Activated T-helper 2 cell treated with anti-CD3 and anti-CD28 coated beads, Interferon-gamma antibody, Interleukin-2, Interleukin-4, amounts not matched to agents 10 μg/mL and 5 μg/mL and 100 μg/mL, durations not matched to agents 14 hours and 24 hours and 36 hours (primary cell): ENCODE results near the gene LRRFIP1. TPM values are rescaled to one million over a fixed set of nuclear protein-coding genes. Genes with fewer than 3 reads are reported as not detected.

ENCODE experiments used
- DNase-seq: peaks from one replicate; pipeline ENCODE4 v3.0.0; 2021; ENCODE audit warnings: low spot score
- H3K27ac Mint-ChIP-seq: one replicate; pipeline ENCODE4 v1.8.0; 2021; ENCODE audit warnings: mixed read lengths
- H3K27me3 Mint-ChIP-seq: one replicate; pipeline ENCODE4 v1.8.0; 2021; ENCODE audit warnings: low read depth, mixed read lengths
- H3K36me3 Mint-ChIP-seq: one replicate; pipeline ENCODE4 v1.8.0; 2021; ENCODE audit warnings: low read depth, mixed read lengths
- H3K4me1 Mint-ChIP-seq: one replicate; pipeline ENCODE4 v1.8.0; 2021; ENCODE audit warnings: low read depth, mixed read lengths
- H3K4me3 Mint-ChIP-seq: one replicate; pipeline ENCODE4 v1.8.0; 2021; ENCODE audit warnings: low read depth, mild to moderate bottlenecking, moderate library complexity, mixed read lengths
- H3K9me3 Mint-ChIP-seq: one replicate; pipeline ENCODE4 v1.8.0; 2021; ENCODE audit warnings: mixed read lengths
- intact Hi-C: fragments of 100-400 bp; cut with micrococcal nuclease; formaldehyde crosslinking; loops from one replicate; pipeline ENCODE4 v1.15.1; 2023
- total RNA-seq: library from RNA; stranded (reverse); gene quantifications from 2 replicates; pipeline ENCODE4 v1.2.3, GENCODE V29; 2022

Gene LRRFIP1
- total RNA-seq, 1 donor from 2014 or later, result 256 TPM

- Mint-ChIP-seq H3K27me3 (no peaks in the 10 kb centered on the region), H3K9me3 (no peaks in the 10 kb centered on the region), H3K36me3 (peaks cover 72% of the 10 kb centered on the region), H3K27ac (peak overlapping the region; percentile 61), H3K4me1 (peaks cover 21% of the 10 kb centered on the region), H3K4me3 (no peak overlapping the region)
- DNase-seq, result no peak
- intact Hi-C loops, result no loop called here
Measured at GRCh38 chr2:237721458-237721857, 94.1 kb downstream of the LRRFIP1 start.

- DNase-seq, result no peak
- Mint-ChIP-seq H3K4me3 (no peak overlapping the region), H3K27me3 (no peaks in the 10 kb centered on the region), H3K27ac (no peak overlapping the region), H3K36me3 (peaks cover 72% of the 10 kb centered on the region), H3K4me1 (peaks cover 25% of the 10 kb centered on the region), H3K9me3 (no peaks in the 10 kb centered on the region)
- intact Hi-C loops, result no loop called here
Measured at GRCh38 chr2:237722616-237723015, 95.2 kb downstream of the LRRFIP1 start.

- Mint-ChIP-seq H3K27ac (no peak overlapping the region), H3K9me3 (no peaks in the 10 kb centered on the region), H3K4me3 (no peak overlapping the region), H3K4me1 (peaks cover 26% of the 10 kb centered on the region), H3K27me3 (no peaks in the 10 kb centered on the region), H3K36me3 (peaks cover 72% of the 10 kb centered on the region)
- intact Hi-C loops, result no loop called here
- no peak for DNase-seq
Measured at GRCh38 chr2:237723023-237723422, 95.6 kb downstream of the LRRFIP1 start.

- no peak for DNase-seq
- H3K27me3 Mint-ChIP-seq, result no peaks in the 10 kb centered on the region
Measured at GRCh38 chr2:237723602-237724001, 96.2 kb downstream of the LRRFIP1 start.

DNA sequence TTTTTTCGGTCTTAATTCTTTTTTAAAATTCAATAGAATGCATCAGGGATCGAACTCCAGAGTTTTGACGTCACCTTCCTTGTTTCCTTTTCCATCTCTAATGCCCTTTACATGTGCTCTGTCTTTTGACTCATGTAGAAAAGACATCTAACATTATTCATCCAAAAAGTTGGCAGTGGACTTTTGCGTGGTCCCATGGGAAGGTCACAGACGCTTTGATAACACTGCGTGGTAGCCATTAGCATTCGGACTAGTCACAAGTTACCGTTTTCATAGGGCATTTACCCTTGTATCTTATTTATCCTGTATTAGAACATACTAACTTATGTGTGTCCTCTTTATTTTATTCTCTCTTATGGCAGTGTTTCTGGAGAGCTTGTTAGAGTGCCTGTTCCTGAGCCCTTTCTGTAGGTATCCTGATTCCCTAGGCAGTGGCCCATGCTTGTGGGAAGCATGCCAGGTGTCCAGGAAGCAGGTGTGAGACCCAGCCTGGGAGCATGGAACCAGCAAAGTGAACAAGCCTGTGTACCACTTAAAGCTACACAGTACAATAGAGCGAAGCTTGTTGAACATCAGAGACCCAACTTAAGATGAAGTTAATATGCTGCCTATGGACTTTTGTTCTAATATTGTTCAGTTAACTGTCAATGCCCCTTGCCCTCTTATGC lies 97.6 kb downstream of the LRRFIP1 start:
- Mint-ChIP-seq H3K36me3 (peaks cover 68% of the 10 kb centered on the region), H3K4me1 (peaks cover 33% of the 10 kb centered on the region), H3K27me3 (no peaks in the 10 kb centered on the region), H3K4me3 (no peak overlapping the region), H3K27ac (no peak overlapping the region), H3K9me3 (no peaks in the 10 kb centered on the region)
- no peak for DNase-seq
- intact Hi-C loops, result no loop called here

More at GRCh38 chr2:237723602-237724001, 96.2 kb downstream of the LRRFIP1 start:
- intact Hi-C loops, result no loop called here
- peaks cover 69% of the 10 kb centered on the region for H3K36me3 Mint-ChIP-seq
- H3K27ac Mint-ChIP-seq, result peak overlapping the region; percentile 30
- H3K9me3 Mint-ChIP-seq, result no peaks in the 10 kb centered on the region
- H3K4me1 Mint-ChIP-seq, result peaks cover 24% of the 10 kb centered on the region
- H3K4me3 Mint-ChIP-seq, result no peak overlapping the region

- H3K9me3 Mint-ChIP-seq, result no peaks in the 10 kb centered on the region
- no peaks in the 10 kb centered on the region for H3K27me3 Mint-ChIP-seq
- no peak overlapping the region for H3K4me3 Mint-ChIP-seq
- intact Hi-C loops, result no loop called here
- H3K4me1 Mint-ChIP-seq, result peaks cover 38% of the 10 kb centered on the region
- DNase-seq, result no peak
- H3K36me3 Mint-ChIP-seq, result peaks cover 66% of the 10 kb centered on the region
- H3K27ac Mint-ChIP-seq, result no peak overlapping the region
Measured at GRCh38 chr2:237725661-237726060, 98.3 kb downstream of the LRRFIP1 start.

GRCh38 chr2:237726401-237726830 lies 99.0 kb downstream of the LRRFIP1 start:
- Mint-ChIP-seq H3K9me3 (no peaks in the 10 kb centered on the region), H3K36me3 (peaks cover 63% of the 10 kb centered on the region), H3K27me3 (no peaks in the 10 kb centered on the region), H3K4me1 (peaks cover 42% of the 10 kb centered on the region), H3K27ac (no peak overlapping the region), H3K4me3 (no peak overlapping the region)
- intact Hi-C loops, result no loop called here
- DNase-seq, result no peak

GRCh38 chr2:237727363-237727762 lies 100.0 kb downstream of the LRRFIP1 start:
- Mint-ChIP-seq H3K36me3 (peaks cover 62% of the 10 kb centered on the region), H3K9me3 (no peaks in the 10 kb centered on the region), H3K4me1 (peaks cover 46% of the 10 kb centered on the region), H3K27me3 (no peaks in the 10 kb centered on the region), H3K27ac (no peak overlapping the region), H3K4me3 (no peak overlapping the region)
- DNase-seq, result no peak
- intact Hi-C loops, result no loop called here

DNA sequence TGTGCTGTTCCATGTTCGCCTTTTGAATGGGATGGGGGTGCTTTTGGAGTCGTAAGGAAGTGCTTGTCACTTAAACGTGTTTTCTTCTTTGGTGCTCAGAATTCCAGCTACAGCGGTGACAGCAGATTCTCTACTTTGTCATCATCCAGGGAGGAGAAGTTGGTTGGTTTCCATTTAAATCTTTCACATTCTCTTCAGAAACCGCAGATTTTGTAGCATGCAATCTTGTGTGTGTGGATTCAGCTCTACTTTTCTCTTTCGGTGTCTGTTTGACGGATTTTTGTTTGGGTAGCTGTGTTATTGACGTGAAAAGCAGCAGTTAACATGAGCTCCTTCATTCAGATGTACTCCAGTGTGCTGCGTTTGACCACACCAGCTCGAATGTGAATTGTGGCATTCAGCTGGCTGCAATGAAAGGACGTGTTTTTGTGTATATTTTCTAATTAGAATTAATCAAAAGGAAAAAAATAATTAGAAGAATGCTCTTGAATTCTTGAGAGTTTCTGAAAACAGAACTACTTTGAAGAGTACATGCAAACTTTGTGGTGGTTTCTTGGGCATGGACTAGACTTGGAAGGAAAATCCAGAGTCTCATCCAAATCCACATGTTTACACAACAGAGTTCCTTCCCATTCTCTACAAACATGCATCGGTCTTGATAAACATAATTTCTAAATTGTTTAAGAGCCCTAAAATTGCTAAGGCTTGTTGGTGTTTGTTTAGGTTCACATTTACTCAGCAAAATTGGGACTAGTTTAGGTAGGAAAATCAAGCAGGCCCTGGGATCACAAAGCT lies 102.5 kb downstream of the LRRFIP1 start:
- Mint-ChIP-seq H3K4me3 (no peak overlapping the region), H3K27me3 (no peaks in the 10 kb centered on the region), H3K4me1 (peaks cover 48% of the 10 kb centered on the region), H3K27ac (peak overlapping the region; percentile 57), H3K36me3 (peaks cover 53% of the 10 kb centered on the region), H3K9me3 (no peaks in the 10 kb centered on the region)
- DNase-seq, result no peak
- intact Hi-C loops, result loop anchor here (2.0 kb wide), 2 partner anchors 15 to 37 kb away; no protein-coding TSS in a partner anchor

- peaks cover 45% of the 10 kb centered on the region for H3K4me1 Mint-ChIP-seq
- H3K9me3 Mint-ChIP-seq, result no peaks in the 10 kb centered on the region
- peak overlapping the region; percentile 49 for H3K4me3 Mint-ChIP-seq
- no peak for DNase-seq
- no peaks in the 10 kb centered on the region for H3K27me3 Mint-ChIP-seq
- peaks cover 57% of the 10 kb centered on the region for H3K36me3 Mint-ChIP-seq
- intact Hi-C loops, result loop anchor here (1.0 to 2.0 kb wide), 3 partner anchors 13 to 58 kb away; no protein-coding TSS in a partner anchor
- H3K27ac Mint-ChIP-seq, result peak overlapping the region; percentile 91
Measured at GRCh38 chr2:237731663-237732062, 104.3 kb downstream of the LRRFIP1 start.

- peaks cover 44% of the 10 kb centered on the region for H3K4me1 Mint-ChIP-seq
- H3K9me3 Mint-ChIP-seq, result no peaks in the 10 kb centered on the region
- H3K4me3 Mint-ChIP-seq, result no peak overlapping the region
- intact Hi-C loops, result no loop called here
- no peaks in the 10 kb centered on the region for H3K27me3 Mint-ChIP-seq
- H3K27ac Mint-ChIP-seq, result peak overlapping the region; percentile 71
- no peak for DNase-seq
- peaks cover 54% of the 10 kb centered on the region for H3K36me3 Mint-ChIP-seq
Measured at GRCh38 chr2:237732070-237732469, 104.7 kb downstream of the LRRFIP1 start.

DNA sequence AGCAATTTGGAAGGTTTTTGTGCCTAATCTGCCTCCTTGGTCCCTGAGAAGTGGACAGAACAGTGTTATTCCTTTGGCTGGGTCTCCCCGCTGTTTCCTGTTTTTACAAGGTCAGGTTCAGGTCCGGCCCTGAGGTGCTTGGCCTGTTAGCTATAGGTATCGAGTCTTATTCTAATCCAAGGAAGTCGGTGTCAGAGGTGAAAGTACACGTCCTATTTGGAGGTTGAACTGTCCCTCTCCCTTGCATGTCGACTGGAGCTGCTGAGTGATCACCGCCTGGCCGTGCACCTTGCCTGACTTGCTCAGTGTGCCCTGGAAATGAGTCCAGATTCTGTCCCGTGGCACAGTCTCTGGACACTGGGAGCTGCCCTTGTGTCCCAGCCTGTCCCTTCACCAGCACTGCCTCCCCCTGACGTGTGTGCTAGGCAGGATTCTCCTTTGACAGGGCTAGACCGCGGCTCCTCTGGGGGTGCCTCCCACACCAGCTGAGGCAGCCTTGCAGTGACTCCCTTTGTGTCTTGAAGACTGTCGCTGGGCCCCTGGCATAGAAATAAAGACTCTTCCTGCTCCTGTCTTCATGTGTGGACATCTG lies 105.5 kb downstream of the LRRFIP1 start:
- H3K4me1 Mint-ChIP-seq, result peaks cover 42% of the 10 kb centered on the region
- H3K36me3 Mint-ChIP-seq, result peaks cover 56% of the 10 kb centered on the region
- no peak overlapping the region for H3K4me3 Mint-ChIP-seq
- no peaks in the 10 kb centered on the region for H3K9me3 Mint-ChIP-seq
- no peak for DNase-seq
- intact Hi-C loops, result no loop called here
- H3K27me3 Mint-ChIP-seq, result no peaks in the 10 kb centered on the region
- peak overlapping the region; percentile 65 for H3K27ac Mint-ChIP-seq
